Neural progenitor cell (in vitro differentiated cells): ENCODE measurements around the gene EDAR.

Source experiments
- EZH2 ChIP-seq: fragments of 200-600 bp; sonication (generic); IDR thresholded peaks from 2 replicates; pipeline ENCODE4 v1.6.1; 2017; ENCODE audit warnings: antibody characterized with exemption, mild to moderate bottlenecking, moderate library complexity
- EZH2phosphoT487 ChIP-seq: fragments of 200-600 bp; sonication (generic); IDR thresholded peaks from 2 replicates; pipeline ENCODE4 v1.6.1; 2017; ENCODE audit warnings: antibody characterized with exemption
- TF ChIP-seq, protein P1 (sequence below): fragments of 200-600 bp; sonication (generic); IDR thresholded peaks from 2 replicates; pipeline ENCODE4 v1.5.1; 2017; ENCODE audit warnings: antibody characterized with exemption, mild to moderate bottlenecking

DNA sequence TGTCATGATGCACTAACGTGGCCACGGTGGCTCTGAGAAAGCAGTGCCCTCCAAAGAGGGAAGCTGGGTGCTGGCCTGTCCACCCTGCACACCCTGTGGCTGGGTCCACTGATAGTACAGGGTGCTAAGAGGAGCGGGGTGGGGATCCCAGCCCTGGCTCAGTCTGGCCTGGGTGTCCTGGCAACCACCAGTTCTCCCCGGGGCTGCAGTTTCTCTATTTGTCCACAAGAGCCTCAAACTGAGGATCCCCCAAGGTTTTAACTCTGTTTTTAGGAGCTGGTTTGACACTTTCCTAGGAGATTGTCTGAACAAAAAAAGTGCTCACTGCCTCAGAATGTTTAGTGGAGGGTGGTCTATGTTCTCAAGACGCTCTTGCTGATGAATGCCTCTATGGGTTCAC is 29.0 kb downstream of the EDAR start:
- TF ChIP-seq EZH2, result no peak
- TF ChIP-seq, protein P1, sequence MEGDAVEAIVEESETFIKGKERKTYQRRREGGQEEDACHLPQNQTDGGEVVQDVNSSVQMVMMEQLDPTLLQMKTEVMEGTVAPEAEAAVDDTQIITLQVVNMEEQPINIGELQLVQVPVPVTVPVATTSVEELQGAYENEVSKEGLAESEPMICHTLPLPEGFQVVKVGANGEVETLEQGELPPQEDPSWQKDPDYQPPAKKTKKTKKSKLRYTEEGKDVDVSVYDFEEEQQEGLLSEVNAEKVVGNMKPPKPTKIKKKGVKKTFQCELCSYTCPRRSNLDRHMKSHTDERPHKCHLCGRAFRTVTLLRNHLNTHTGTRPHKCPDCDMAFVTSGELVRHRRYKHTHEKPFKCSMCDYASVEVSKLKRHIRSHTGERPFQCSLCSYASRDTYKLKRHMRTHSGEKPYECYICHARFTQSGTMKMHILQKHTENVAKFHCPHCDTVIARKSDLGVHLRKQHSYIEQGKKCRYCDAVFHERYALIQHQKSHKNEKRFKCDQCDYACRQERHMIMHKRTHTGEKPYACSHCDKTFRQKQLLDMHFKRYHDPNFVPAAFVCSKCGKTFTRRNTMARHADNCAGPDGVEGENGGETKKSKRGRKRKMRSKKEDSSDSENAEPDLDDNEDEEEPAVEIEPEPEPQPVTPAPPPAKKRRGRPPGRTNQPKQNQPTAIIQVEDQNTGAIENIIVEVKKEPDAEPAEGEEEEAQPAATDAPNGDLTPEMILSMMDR, result peak; percentile 32
- no peak for TF ChIP-seq EZH2phosphoT487
